DOHH2 (cell line): ENCODE measurements around the gene PACSIN1.

Experiments used
- CTCF ChIP-seq: fragments of 200-600 bp; sonication (generic); IDR thresholded peaks from one replicate; pipeline ENCODE4 v1.5.1; 2014; ENCODE audit warnings: antibody characterized with exemption, mild to moderate bottlenecking, low read depth, low read length; ENCODE audit not compliant: poor library complexity, severe bottlenecking
- EZH2phosphoT487 ChIP-seq: fragments of 200-600 bp; sonication (generic); IDR thresholded peaks from 2 replicates; pipeline ENCODE4 v1.6.1; 2017; ENCODE audit warnings: borderline replicate concordance, mild to moderate bottlenecking, antibody characterized with exemption, low read length, moderate library complexity, mixed read lengths

DNA sequence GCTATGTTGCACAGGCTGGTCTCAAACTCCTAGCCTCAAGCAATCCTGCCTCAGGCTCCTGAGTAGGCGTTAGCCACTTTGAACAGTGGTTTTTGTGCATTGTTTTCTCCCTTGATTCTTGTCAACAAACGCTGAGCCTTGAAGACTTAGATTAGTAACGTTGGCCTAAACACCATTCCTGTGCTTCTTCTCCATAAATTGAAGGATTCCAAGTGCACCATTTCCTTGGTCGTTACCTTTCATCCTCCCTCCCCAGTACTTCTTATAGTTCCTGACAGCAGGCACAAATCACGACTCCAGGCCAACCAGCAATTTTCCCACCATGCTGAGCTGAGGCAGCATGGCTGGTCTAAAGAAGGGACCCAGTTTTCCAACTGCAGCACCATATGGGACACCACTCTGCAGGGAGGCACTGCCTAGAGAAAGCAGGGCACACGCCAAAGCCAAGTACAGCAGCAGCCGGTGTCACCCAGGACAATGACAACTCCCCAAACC lies 49.0 kb upstream of the PACSIN1 start:
- no peak for TF ChIP-seq CTCF
- no peak for TF ChIP-seq EZH2phosphoT487
